HepG2 (cell line): Measurements from ENCODE around the gene SLC9A8. TPM values are rescaled to one million over a fixed set of nuclear protein-coding genes. Genes with fewer than 3 reads are reported as not detected.

Experiments used
- ATAC-seq: fragments of 200-7000 bp; cut with Tn5 transposase; 3 replicates; pipeline ENCODE4 v1.9.1; 2020; ENCODE audit warnings: mild to moderate bottlenecking, moderate library complexity
- BruUV-seq: library from RNA; stranded (reverse); fragments of 400-500 nt; replicated peaks from 2 replicates; lab custom pipeline; 2021; lab: Mats Ljungman, UMichigan
- CTCF ChIA-PET: fragments of 300-600 bp; formaldehyde crosslinking; extraction: SDS; loops from one replicate; lab custom pipeline; 2021; ENCODE audit warnings: low total read pairs, inconsistent platforms, low intra/inter-chr PET ratio; lab: Yijun Ruan, JAX
- POLR2A ChIA-PET: fragments of 350-600 bp; sonication (Branson Sonifier 250); formaldehyde crosslinking; loops from one replicate; lab custom pipeline; 2020; ENCODE audit warnings: antibody characterized with exemption, inconsistent platforms; lab: Yijun Ruan, JAX
- DNase-seq: peaks from one replicate; pipeline ENCODE4 v3.0.0-alpha.2; 2015; ENCODE audit warnings: low spot score
- FAIRE-seq: peaks from 3 replicates; lab custom pipeline; 2011; peaks lifted over from hg19 to GRCh38; lab: Jason Lieb, UNC
- H2AFZ ChIP-seq: one replicate; pipeline ENCODE4 v1.6.1; 2011; ENCODE audit warnings: low read length, inconsistent platforms
- H3K27ac ChIP-seq: fragments of 300-600 bp; 3 replicates; pipeline ENCODE4 v1.8.0; 2011; ENCODE audit warnings: mixed run types, mild to moderate bottlenecking, mixed read lengths, low read length, inconsistent platforms; ENCODE audit not compliant: insufficient read depth; ENCODE audit errors: extremely low read length
- H3K27me3 ChIP-seq, 2 experiments: fragments of 200-600 bp in 1 of 2; 2 replicates in 1 of 2; 3 replicates in 1 of 2; pipeline versions ENCODE4 v1.6.0 to v1.8.0; 2011; ENCODE audit warnings: low read length in 2 of 2, mild to moderate bottlenecking in 2 of 2, moderate library complexity in 2 of 2, inconsistent platforms in 1 of 2; ENCODE audit not compliant: insufficient read depth in 2 of 2, control insufficient read depth in 1 of 2
- H3K36me3 ChIP-seq, 2 experiments: fragments of 200-600 bp in 1 of 2; replicated peaks in 1 of 2; 2 replicates in 1 of 2; 3 replicates in 1 of 2; pipeline versions ENCODE4 v1.5.1 to v1.8.0; 2011; ENCODE audit warnings: low read length in 2 of 2, inconsistent platforms in 1 of 2; ENCODE audit not compliant: insufficient read depth in 2 of 2, control insufficient read depth in 1 of 2
- H3K4me1 ChIP-seq: 2 replicates; pipeline ENCODE4 v1.5.1; 2012; ENCODE audit warnings: low read length, inconsistent platforms; ENCODE audit not compliant: insufficient read depth
- H3K4me2 ChIP-seq: 2 replicates; pipeline ENCODE4 v1.6.0; 2011; ENCODE audit warnings: low read depth, low read length, inconsistent platforms
- H3K4me3 ChIP-seq, 3 experiments: fragments of 200-600 bp in 1 of 3; sonication (generic), shearing (Covaris generic) in 1 of 3; replicated peaks in 1 of 3; 2 replicates each; pipeline ENCODE4 v1.5.1; 2011 to 2016; ENCODE audit warnings: low read length in 3 of 3, inconsistent platforms in 2 of 3, low read depth in 2 of 3, mild to moderate bottlenecking in 2 of 3, control low read depth in 1 of 3, mixed read lengths in 1 of 3; ENCODE audit not compliant: insufficient read depth in 1 of 3
- H3K79me2 ChIP-seq: one replicate; pipeline ENCODE4 v1.6.1; 2011; ENCODE audit warnings: low read length, inconsistent platforms; ENCODE audit not compliant: insufficient read depth
- H3K9ac ChIP-seq: 2 replicates; pipeline ENCODE4 v1.6.0; 2011; ENCODE audit warnings: mild to moderate bottlenecking, low read depth, low read length, inconsistent platforms; ENCODE audit not compliant: insufficient read depth
- H3K9me3 ChIP-seq: 2 replicates; pipeline ENCODE4 v1.5.1; 2012; ENCODE audit warnings: mild to moderate bottlenecking, low read length
- H4K20me1 ChIP-seq: 2 replicates; pipeline ENCODE4 v1.6.0; 2011; ENCODE audit warnings: inconsistent platforms, mild to moderate bottlenecking, low read length, moderate library complexity; ENCODE audit not compliant: insufficient read depth
- BHLHE40 ChIP-seq: IDR thresholded peaks from 2 replicates; pipeline ENCODE4 v1.6.1; 2011; ENCODE audit warnings: low read length, improper control_type of control experiment
- CBFB ChIP-seq: sonication (generic); formaldehyde crosslinking; IDR thresholded peaks from 2 replicates; pipeline ENCODE4 v1.4.0; 2020; ENCODE audit warnings: missing genetic modification reagents
- DR1 ChIP-seq: sonication (generic); formaldehyde crosslinking; IDR thresholded peaks from 2 replicates; pipeline ENCODE4 v1.8.0; 2021; ENCODE audit warnings: mild to moderate bottlenecking, missing genetic modification reagents, inconsistent platforms
- HNF4A ChIP-seq: sonication (generic); formaldehyde crosslinking; IDR thresholded peaks from 2 replicates; pipeline ENCODE4 v1.4.0; 2020; ENCODE audit warnings: missing genetic modification reagents
- PHF5A ChIP-seq: IDR thresholded peaks from one replicate; pipeline ENCODE4 v1.6.1; 2018; ENCODE audit warnings: low read depth, missing genetic modification reagents; ENCODE audit not compliant: unreplicated experiment
- PHF8 ChIP-seq: sonication (generic); formaldehyde crosslinking; IDR thresholded peaks from 2 replicates; pipeline ENCODE4 v1.5.0; 2020; ENCODE audit warnings: missing genetic modification reagents
- SATB2 ChIP-seq: sonication (generic); formaldehyde crosslinking; IDR thresholded peaks from 2 replicates; pipeline ENCODE4 v1.5.0; 2020; ENCODE audit warnings: missing genetic modification reagents
- SP2 ChIP-seq: sonication (generic); formaldehyde crosslinking; IDR thresholded peaks from 2 replicates; pipeline ENCODE4 v1.5.1; 2020; ENCODE audit warnings: mild to moderate bottlenecking, missing genetic modification reagents
- TBP ChIP-seq: sonication (generic); formaldehyde crosslinking; IDR thresholded peaks from 2 replicates; pipeline ENCODE4 v1.5.0; 2020; ENCODE audit warnings: missing genetic modification reagents
- ZBTB3 ChIP-seq: sonication (generic); formaldehyde crosslinking; IDR thresholded peaks from 2 replicates; pipeline ENCODE4 v1.4.0; 2020; ENCODE audit warnings: low read depth, mild to moderate bottlenecking, moderate library complexity, missing genetic modification reagents, borderline replicate concordance
- ZFP37 ChIP-seq: sonication (generic); formaldehyde crosslinking; IDR thresholded peaks from 2 replicates; pipeline ENCODE4 v1.4.0; 2020; ENCODE audit warnings: missing genetic modification reagents, borderline replicate concordance
- ZFP62 ChIP-seq: sonication (generic); formaldehyde crosslinking; IDR thresholded peaks from 2 replicates; pipeline ENCODE4 v1.4.0; 2020; ENCODE audit warnings: missing genetic modification reagents
- ZNF839 ChIP-seq: sonication (generic); formaldehyde crosslinking; IDR thresholded peaks from 2 replicates; pipeline ENCODE4 v1.4.0; 2020; ENCODE audit warnings: missing genetic modification reagents, mild to moderate bottlenecking, borderline replicate concordance
- ZSCAN21 ChIP-seq: sonication (generic); formaldehyde crosslinking; IDR thresholded peaks from 2 replicates; pipeline ENCODE4 v1.8.0; 2022; ENCODE audit warnings: mild to moderate bottlenecking, missing genetic modification reagents, moderate library complexity, borderline replicate concordance
- ZZZ3 ChIP-seq: sonication (generic); formaldehyde crosslinking; IDR thresholded peaks from 2 replicates; pipeline ENCODE4 v1.4.0; 2020; ENCODE audit warnings: missing genetic modification reagents, mild to moderate bottlenecking, borderline replicate concordance
- WGBS: methylation state at CpG from one replicate; pipeline ENCODE4 v1.1.6; 2017; ENCODE audit warnings: low lambda C conversion rate; 5-methylcytosine and 5-hydroxymethylcytosine counted together
- in situ Hi-C: cut with HindIII; loops from 2 replicates; pipeline ENCODE4 v1.10.0; 2017; ENCODE audit warnings: low pct_unique_long_range_greater_than_20kb; ENCODE audit not compliant: extremely low pct_ligation_motif_present
- intact Hi-C: fragments of 100-400 bp; cut with micrococcal nuclease; formaldehyde crosslinking; loops from one replicate; pipeline ENCODE4 v1.10.0; 2022; ENCODE audit not compliant: unreplicated experiment
- polyA plus RNA-seq, 8 experiments: library from polyadenylated mRNA; depleted of rRNA in 3 of 8; stranded (reverse) in 7 of 8; unstranded in 1 of 8; fragments of >200 nt; fragmentation: Illumina TruSeq in 4 of 8; extraction: Trizol in 4 of 8; gene quantifications; 2 replicates each; pipeline versions ENCODE4 v1.2.1 to v1.2.3, GENCODE V29; 2011 to 2016; ENCODE audit warnings: low read depth in 4 of 8, missing spikeins in 1 of 8, mixed read lengths in 1 of 8; ENCODE audit not compliant: insufficient read depth in 1 of 8
- total RNA-seq, 5 experiments: library from RNA; depleted of rRNA; stranded (reverse); fragments of >200 nt; fragmentation: Illumina TruSeq; extraction: Trizol; gene quantifications; 2 replicates each; pipeline ENCODE4 v1.2.3, GENCODE V29; 2016; ENCODE audit warnings: low read depth in 1 of 5
- TF ChIP-seq, protein P1 (sequence below): sonication (generic); formaldehyde crosslinking; IDR thresholded peaks from 2 replicates; pipeline ENCODE4 v1.4.0; 2020; ENCODE audit warnings: missing genetic modification reagents
- TF ChIP-seq, protein P2 (sequence below): sonication (generic); formaldehyde crosslinking; conservative IDR thresholded peaks from 2 replicates; pipeline ENCODE4 v1.8.0; 2022; ENCODE audit warnings: missing genetic modification reagents

The SLC9A8 gene
- total and polyA plus RNA-seq, 2 of the 13 experiments (the other 11 are each of a cell fraction or from before 2014, with no cell fraction given): 4.1 to 7.4 TPM

DNA sequence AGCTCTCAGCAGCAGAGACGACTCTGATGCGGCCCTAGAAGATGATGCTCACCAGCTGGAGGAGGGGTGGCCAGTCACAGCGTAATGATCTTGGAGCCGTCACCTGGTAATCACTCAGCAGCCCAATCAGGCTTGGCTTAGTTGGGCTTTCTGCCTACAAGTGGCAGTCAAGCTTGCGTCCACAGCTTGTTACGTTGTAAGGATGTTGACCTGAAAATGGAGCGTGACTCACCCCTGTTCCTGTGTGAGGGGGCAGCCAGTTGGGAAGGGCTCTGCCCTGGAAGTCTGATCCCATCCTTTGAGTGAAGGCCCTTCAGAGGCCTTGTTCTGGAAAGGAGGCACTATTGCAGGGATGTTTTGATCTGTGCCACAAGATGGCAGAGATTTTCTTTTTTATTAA is 52.9 kb downstream of the SLC9A8 start (continued):
- TF ChIP-seq HNF4A (no peak), DR1 (no peak), TBP (CRISPR knock-in tag) (no peak), PHF8 (CRISPR knock-in tag) (no peak), ZSCAN21 (CRISPR knock-in tag) (no peak), SP2 (CRISPR knock-in tag) (no peak)
- TF ChIP-seq, all 625 proteins: peak for 0

DNA sequence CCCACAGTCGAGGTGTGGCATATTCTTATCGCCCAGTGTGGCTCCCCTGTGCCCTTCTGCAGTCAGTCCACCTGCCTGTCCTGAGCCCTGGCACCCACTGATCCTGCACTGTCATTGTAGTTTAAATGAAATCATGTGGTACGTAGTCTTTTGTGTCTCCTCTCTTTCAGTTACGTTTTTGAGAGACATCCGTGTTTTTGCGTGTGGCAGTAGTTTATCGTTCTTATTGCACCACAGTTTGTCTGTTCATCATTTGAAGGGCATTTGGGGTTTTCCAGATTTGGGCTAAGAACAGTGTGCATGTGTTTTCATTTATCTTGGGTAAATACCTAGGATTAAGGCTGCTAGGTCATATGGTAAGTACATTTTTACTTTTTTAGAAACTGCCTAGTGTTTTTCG is 53.4 kb downstream of the SLC9A8 start:
- POLR2A ChIA-PET: no interaction called here
- in situ Hi-C loops: no loop called here

More for the DNA sequence above, 53.4 kb downstream of the SLC9A8 start:
- intact Hi-C loops: no loop called here
- Histone ChIP-seq H3K4me3 (no peak overlapping the region), H3K27me3 (no peaks in the 10 kb centered on the region), H3K36me3 (peaks cover 4 to 32% of the 10 kb centered on the region in 2 experiments; a peak in 4 of 5 replicates), H3K4me1 (no peaks in the 10 kb centered on the region), H3K27ac (no peak overlapping the region), H3K9ac (no peak overlapping the region), H3K4me2 (no peak overlapping the region), H3K79me2 (no peaks in the 10 kb centered on the region), H2AFZ (no peak overlapping the region), H3K9me3 (no peaks in the 10 kb centered on the region), H4K20me1 (no peaks in the 10 kb centered on the region)
- BruUV-seq: no TSS peak
- 91% methylated on average over 8 of the region's 8 CpGs for WGBS
- CTCF ChIA-PET: no interaction called here
- FAIRE-seq: no peak
- no peak for ATAC-seq
- no peak for DNase-seq
- no peak for TF ChIP-seq PHF5A (CRISPR knock-in tag)
- TF ChIP-seq ZBTB3 (CRISPR knock-in tag): no peak
- TF ChIP-seq CBFB (CRISPR knock-in tag): no peak
- TF ChIP-seq, protein P1, sequence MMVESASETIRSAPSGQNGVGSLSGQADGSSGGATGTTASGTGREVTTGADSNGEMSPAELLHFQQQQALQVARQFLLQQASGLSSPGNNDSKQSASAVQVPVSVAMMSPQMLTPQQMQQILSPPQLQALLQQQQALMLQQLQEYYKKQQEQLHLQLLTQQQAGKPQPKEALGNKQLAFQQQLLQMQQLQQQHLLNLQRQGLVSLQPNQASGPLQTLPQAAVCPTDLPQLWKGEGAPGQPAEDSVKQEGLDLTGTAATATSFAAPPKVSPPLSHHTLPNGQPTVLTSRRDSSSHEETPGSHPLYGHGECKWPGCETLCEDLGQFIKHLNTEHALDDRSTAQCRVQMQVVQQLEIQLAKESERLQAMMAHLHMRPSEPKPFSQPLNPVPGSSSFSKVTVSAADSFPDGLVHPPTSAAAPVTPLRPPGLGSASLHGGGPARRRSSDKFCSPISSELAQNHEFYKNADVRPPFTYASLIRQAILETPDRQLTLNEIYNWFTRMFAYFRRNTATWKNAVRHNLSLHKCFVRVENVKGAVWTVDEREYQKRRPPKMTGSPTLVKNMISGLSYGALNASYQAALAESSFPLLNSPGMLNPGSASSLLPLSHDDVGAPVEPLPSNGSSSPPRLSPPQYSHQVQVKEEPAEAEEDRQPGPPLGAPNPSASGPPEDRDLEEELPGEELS (CRISPR knock-in tag): no peak
- no peak for TF ChIP-seq SATB2 (CRISPR knock-in tag)
- no peak for TF ChIP-seq ZFP62 (CRISPR knock-in tag)
- no peak for TF ChIP-seq BHLHE40
- no peak for TF ChIP-seq ZNF839 (CRISPR knock-in tag)
- no peak for TF ChIP-seq ZFP37 (CRISPR knock-in tag)
- TF ChIP-seq ZZZ3: no peak
- TF ChIP-seq, protein P2, sequence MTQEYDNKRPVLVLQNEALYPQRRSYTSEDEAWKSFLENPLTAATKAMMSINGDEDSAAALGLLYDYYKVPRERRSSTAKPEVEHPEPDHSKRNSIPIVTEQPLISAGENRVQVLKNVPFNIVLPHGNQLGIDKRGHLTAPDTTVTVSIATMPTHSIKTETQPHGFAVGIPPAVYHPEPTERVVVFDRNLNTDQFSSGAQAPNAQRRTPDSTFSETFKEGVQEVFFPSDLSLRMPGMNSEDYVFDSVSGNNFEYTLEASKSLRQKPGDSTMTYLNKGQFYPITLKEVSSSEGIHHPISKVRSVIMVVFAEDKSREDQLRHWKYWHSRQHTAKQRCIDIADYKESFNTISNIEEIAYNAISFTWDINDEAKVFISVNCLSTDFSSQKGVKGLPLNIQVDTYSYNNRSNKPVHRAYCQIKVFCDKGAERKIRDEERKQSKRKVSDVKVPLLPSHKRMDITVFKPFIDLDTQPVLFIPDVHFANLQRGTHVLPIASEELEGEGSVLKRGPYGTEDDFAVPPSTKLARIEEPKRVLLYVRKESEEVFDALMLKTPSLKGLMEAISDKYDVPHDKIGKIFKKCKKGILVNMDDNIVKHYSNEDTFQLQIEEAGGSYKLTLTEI (CRISPR knock-in tag): no peak
